Stimulated activated CD4-positive, alpha-beta T cell treated with anti-CD3 and anti-CD28 coated beads, TNF-alpha, amount 100 ng/mL, for 48 hours (primary cell): ENCODE data around the gene TOR2A.

Experiments used
- DNase-seq, 3 donors: peaks; one replicate each; pipeline ENCODE4 v3.0.0-alpha.2; 2020; ENCODE audit warnings: low read depth in 3 of 3

TOR2A gene

DNA sequence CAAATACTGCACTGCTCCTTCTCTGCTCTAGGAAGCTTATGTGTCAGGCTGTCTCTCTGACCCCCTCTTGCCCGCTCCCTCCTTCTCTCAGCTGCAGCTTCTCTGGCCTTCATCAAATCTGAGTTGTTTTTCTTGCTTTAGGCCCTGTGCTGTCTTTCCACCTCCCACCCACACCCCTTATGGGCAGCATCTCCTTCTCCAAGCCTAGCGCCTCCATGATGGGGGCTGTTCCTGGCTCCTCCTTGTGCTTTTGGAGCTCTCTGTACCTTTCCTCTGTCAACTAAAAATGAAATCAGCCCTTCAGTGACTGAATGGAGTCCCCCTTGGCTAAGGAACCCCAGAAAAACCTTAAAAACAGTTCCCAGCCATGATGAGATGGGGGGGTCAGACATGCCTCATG lies 35.0 kb downstream of the TOR2A start:
- no peak for DNase-seq

DNA sequence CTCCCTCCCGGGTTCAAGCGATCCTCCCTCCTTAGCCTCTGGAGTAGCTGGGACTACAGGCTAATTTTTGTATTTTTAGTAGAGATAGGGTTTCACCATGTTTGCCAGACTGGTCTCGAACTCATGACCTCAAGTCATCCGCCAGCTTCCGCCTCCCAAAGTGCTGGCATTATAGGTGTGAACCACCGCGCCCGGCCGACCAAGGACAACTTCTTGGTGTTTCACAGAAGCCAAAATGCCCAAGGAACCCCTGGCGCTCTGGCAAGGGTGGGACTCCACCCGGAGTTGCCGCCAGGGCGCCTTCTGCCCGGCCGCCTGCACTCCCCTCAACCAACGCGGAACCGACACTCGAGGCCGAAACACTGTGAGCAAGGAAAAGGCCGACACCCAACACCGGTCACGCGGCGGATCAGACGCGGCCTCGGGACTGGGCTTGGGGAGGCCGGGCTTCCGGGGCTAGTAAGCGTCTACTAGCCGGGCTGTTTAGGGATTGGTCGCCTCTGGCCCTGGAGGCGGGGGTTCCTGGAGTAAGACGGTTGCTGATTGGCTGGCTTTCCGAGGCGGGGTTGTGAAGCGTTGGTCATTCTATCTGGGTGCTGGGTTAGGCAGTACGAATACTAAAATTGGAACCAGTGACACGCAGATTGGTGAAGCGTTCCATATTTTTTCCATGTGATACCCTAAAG lies 36.0 kb downstream of the TOR2A start:
- peak; percentile 81 to 82 (median 81) for DNase-seq

DNA sequence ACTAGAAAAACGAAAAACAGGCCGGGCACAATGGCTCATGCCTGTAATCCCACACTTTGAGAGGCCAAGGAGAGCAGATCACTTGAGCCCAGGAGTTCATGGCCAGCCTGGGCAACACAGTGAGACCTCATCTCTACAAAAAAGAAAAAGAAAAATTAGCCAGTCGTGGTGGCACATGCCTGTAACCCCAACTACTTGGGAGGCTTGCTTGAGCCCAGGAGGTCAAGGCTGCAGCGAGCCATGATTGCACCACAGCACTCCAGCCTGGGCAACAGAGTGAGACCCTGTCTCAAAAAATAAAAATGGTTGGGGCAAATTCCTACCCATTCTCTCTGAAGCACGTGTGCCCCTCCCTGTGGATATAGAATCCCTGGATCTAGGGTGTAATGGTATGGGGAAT lies 36.7 kb downstream of the TOR2A start:
- no peak for DNase-seq

DNA sequence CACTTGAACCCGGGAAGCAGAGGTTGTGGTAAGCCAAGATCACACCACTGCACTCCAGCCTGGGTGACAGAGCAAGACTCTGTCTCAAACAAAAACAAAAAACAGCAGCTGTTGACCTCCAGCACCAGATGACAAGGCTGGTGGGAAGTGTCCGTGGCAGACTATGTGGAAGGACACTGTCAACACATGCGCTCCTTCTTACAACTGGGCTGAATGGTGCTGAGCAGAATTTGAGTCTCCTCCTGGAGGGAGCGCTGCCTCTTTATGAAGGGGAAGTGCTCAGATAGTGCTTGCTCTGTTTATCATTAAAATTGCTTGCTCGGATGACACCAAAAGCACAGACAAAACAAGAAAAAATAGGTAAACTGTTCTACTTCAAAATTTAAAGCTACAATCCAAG lies 37.5 kb downstream of the TOR2A start:
- no peak for DNase-seq

DNA sequence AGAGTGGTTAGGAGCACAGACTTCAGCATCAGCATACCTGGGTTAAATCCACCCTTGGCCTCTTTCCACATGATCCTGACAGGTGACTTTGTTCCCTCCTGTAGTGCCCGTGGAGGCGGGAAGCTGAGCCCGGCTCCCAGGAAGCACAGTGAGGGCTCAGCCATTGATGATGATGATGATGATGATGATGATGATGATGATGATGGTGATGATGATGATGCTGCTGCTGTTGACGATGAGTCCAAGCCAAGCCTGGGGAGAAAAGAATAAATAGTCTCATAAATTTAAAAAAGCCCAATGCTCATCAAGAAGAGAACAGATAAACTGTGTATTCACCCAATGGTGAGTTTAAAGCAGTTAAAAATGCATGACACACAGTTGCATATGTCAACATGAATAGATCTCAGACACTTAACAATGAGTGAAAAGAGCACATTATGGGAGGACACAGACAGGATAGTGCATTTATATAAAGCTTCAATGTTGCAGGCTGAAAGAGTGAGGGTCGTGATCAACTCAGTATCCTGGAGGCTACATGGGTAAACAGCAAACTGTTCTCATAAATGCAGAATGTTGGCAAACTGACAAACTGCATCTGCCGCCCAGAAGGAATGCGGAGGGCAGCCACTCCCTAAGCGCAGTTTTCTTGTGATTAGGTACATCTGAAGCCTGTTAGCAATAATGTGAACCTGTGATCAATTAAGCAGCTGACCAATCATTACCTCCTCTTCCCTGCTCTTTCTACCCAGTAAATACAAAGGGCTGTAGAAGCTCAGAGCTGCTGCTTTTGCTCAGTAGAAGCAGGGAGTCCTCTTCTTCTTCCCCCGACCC lies 40.0 kb downstream of the TOR2A start:
- no peak for DNase-seq

DNA sequence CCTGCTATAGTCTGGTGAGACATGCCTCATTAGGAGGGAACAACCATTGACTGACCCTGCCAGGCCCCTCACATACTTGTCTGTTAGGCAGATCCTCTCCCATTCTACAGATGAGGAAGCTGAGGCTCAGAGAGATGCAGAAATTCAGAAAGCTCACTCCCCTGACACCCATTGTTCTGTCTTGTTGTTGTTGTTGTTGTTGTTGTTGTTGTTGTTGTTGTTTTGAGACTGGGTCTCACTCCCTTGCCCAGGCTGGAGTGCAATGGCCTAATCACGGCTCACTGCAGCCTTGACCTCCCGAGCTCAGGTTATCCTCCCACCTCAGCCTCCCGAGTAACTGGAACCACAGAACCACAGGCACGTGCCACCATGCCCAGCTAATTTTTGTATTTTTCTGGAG lies 41.4 kb downstream of the TOR2A start:
- no peak for DNase-seq

DNA sequence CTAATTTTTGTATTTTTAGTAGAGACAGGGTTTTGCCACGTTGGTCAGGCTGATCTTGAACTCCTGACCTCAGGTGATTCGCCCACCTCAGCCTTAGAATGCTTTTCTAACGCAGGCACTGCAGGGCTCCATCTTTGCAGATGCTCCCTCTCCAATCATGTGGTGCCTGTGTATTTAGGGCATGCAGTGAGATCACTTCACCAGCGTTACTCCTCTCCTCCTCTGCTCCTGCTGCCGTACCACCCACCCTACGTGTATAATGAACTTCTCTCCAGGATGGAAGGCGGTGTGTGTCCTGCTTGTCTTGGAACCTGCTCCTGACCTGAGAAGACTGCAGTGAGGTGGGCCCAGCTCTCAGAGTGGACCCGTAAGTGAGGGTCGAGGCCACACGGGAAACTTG lies 42.0 kb downstream of the TOR2A start:
- DNase-seq = no peak

DNA sequence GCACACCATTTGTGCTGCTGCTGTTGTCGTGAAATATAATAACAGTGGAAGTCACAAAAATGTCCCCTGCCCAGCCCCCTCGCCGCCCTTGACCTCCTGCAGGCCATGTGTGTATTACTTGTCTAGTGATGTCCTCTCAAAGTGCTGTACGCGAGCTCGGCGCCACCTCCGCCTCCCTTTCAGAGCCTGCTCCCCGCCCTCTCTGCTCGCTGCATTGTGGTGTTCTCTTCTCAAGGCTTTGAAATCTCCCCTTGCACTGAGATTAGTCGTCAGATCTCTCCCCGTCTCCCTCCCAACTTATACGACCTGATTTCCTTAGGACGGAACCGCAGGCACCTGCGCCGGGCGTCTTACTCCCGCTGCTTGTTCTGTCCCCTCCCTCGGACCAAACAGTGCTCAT lies 43.0 kb downstream of the TOR2A start:
- DNase-seq = no peak

DNA sequence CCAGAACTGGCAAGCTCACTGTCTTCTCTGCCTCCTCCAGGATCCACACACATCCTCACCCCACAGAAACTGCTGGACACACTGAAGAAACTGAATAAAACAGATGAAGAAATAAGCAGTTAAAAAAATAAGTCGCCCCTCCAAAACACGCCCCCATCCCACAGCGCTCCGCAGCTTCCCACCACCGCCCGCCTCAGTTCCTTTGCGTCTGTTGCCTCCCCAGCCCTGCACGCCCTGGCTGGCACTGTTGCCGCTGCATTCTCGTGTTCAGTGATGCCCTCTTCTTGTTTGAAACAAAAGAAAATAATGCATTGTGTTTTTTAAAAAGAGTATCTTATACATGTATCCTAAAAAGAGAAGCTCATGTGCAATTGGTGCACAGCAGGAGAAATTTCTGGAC lies 44.4 kb downstream of the TOR2A start:
- no peak for DNase-seq

DNA sequence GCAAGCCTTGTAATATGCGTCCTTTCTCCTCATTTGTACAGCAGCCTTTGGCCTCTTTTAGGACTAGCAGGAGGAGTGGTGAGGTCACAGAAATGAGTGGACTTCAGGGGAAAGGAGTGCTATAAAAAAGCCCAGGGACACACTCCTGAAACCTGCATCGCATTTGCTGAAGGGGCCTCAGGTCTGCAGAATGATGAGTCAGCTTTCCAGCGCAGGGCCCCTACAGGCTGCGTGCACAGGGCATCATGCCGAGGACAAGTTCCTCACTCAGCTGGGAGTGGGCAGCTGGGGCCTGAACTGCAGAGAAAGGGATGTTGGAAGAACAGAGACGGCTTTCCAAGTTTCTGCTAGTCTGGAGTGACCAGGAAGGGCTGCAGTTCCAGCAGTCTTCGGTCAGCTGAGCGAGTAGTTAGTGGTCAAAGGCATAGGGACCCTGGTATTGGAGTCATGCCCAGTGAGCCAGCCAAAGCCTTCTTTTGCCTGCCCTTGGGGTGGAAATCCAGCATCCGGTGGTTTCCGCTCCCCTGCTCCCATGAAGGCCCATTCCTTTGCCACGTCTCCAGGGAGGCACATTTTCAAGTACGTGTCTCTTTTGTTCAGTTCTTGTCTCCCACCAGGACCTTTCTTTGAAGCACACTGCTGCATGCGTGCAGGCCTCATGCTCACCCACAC lies 45.6 kb downstream of the TOR2A start:
- DNase-seq = no peak

DNA sequence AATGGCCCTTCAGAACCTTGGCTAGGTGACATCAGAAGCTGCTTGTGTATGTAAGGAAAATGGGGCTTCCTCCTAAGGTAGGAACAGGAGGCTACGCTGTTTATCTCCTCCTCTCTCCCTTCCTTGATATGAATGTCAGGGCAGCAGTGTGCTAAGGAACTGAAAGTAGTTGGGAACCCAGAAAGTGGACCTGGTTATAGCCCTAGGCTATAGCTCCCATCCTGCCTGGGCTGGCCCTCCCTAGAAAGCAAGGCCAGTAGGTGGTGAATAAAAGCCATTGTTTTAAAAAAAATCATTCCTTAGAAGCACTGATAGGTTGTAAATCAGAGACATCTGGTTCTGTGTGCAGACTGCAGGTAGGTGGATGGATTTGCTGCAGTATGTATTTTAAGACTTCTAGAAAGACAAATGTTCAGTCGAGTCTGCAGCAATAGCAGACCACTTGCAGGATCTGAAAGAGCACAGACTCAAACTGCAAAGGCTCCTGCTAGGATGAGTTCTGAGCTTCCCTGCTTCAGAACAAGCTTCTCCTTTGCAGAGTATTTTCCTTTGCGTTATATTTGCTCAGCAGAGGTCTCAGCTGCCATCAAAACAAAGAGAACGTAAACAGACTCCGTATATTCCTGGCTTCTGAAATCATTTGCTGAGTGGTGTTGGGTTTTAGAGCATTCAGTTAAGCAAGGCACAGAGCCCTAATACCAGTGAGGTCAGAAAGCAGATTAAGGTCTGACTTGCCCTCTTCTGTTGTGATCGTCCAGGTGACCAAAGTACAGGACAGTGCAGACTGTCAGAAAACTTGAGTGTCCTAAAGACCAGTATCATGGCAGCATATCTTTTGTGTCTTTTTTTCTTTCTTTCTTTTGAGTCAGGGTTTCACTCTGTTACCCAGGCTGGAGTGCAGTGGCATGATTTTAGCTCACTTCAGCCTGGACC lies 48.4 kb downstream of the TOR2A start:
- no peak for DNase-seq

DNA sequence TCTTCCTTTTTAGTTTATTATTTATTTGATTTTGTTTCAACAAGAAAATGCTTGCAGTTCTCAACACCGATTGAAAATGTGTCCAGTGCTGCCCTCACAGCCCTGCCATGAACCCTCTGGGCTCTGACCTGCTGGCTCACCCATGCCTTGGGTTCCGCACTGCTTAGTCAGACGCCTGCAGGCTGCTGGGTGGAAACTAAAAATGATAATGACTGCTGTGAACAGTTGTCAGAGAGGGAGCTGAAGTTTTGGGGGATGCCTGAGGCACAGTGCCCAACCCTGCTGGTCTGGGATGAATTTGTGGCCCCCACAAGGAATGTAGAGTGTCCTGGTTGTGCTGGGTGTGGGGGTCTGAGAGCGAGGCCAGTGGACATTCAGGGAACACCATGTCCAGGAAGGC lies 50.5 kb downstream of the TOR2A start:
- no peak for DNase-seq

DNA sequence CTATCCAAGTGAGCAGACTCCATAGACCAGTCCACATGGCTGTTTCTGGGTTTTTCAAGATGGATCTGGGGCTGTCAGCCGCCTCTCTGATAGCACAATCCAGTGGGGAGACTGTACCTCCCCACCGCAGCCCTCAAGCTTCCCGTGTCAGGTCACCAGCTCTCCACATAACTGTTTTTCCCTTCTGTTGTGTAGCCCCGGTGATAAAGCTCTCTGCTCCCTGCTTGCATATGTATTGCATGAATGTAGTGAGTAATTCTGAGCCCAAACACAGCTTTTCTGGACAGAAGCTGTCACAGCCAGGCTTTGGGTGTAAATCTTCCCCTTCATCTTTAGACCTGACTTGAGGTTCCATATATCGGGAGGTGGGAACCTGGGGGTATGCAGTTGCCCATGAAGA lies 51.4 kb downstream of the TOR2A start:
- DNase-seq = no peak

DNA sequence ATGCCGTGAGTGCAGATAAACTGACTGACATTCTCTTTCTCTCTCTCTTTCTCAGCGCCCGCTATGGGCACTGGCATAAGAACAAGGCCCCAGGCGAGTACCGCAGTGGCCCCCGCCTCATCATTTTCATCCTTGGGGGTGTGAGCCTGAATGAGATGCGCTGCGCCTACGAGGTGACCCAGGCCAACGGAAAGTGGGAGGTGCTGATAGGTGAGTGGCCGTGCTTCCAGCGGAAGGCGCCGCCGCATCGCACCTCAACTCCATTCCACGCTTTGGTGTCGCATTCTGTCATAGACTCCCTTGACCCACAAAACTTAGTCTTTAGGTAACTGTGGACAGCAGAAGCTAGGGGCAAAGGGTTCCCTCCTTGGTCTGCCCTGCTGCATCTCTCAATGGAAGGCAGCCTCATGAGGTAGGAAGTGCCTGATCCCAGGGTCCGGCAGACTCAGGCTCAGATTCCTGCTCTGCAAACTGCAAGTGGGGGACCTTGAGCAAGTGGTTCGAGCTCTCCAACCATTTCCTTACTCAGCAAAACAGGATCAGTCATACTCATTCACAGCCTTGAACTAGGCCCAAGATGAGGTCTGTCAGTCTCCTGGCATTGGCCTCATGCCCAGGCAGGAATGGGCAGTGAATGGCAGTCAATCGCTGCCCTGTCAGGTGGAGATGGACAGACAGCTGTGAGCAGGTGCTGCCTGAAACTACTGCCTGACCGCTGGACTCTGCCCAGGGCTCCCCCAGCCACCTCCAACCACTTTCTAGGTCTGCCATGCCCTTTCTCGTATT lies 52.5 kb downstream of the TOR2A start:
- DNase-seq = no peak
